Measurements from ENCODE around the gene RPS6KL1. TPM values are rescaled to one million over a fixed set of nuclear protein-coding genes. Genes with fewer than 3 reads are reported as not detected.

RPS6KL1 gene
- total RNA-seq, 1 experiment from 2014 or later: 4.2 TPM

GRCh38 chr14:74927225-74927624 is 4.2 kb upstream of the RPS6KL1 start:
- Histone ChIP-seq H3K36me3 (ENCODE audit: low read depth) (no peaks in the 10 kb centered on the region), H3K9me3 (ENCODE audit: insufficient read depth, low read depth) (no peaks in the 10 kb centered on the region), H3K27ac (no peak overlapping the region), H3K4me3 (no peak overlapping the region), H3K79me2 (ENCODE audit: low read depth) (no peaks in the 10 kb centered on the region), H3K9me2 (ENCODE audit: insufficient read depth) (no peaks in the 10 kb centered on the region), H3K4me2 (no peak overlapping the region), H3F3A (ENCODE audit: insufficient read depth, low read depth) (peaks cover 4% of the 10 kb centered on the region; the same call in 1 of the 2 replicates), H3K27me3 (ENCODE audit: insufficient read depth, low read depth) (0 out of 2 replicates have a peak, but pooled peaks cover 4% of the 10 kb centered on the region), H2AFZ (no peak overlapping the region), H3K4me1 (replicated peaks; ENCODE audit: insufficient read depth) (peaks cover 4% of the 10 kb centered on the region), H4K20me1 (ENCODE audit: insufficient read depth) (no peaks in the 10 kb centered on the region)
- CTCF ChIA-PET: no interaction called here
- no peak for TF ChIP-seq CTCF (conservative IDR thresholded peaks at IDR 0.05)
- no peak for TF ChIP-seq EZH2 (IDR thresholded peaks at IDR 0.05; ENCODE audit: low read depth)
- DNase-seq: no peak
- BruUV-seq (replicated peaks): no TSS peak
- intact Hi-C loops (cut with micrococcal nuclease; ENCODE audit: unreplicated experiment): no loop called here
- POLR2A ChIA-PET (ENCODE audit: unreplicated experiment): no interaction called here

- Histone ChIP-seq H3K4me1 (replicated peaks; ENCODE audit: insufficient read depth) (peaks cover 4% of the 10 kb centered on the region), H3K4me2 (no peak overlapping the region), H3K4me3 (no peak overlapping the region), H3K27ac (no peak overlapping the region), H3K9me2 (ENCODE audit: insufficient read depth) (no peaks in the 10 kb centered on the region), H2AFZ (no peak overlapping the region), H3K27me3 (ENCODE audit: insufficient read depth, low read depth) (0 out of 2 replicates have a peak, but pooled peaks cover 4% of the 10 kb centered on the region), H3K36me3 (ENCODE audit: low read depth) (no peaks in the 10 kb centered on the region), H3K79me2 (ENCODE audit: low read depth) (no peaks in the 10 kb centered on the region), H3F3A (ENCODE audit: insufficient read depth, low read depth) (peaks cover 6% of the 10 kb centered on the region; the same call in 1 of the 2 replicates), H4K20me1 (ENCODE audit: insufficient read depth) (no peaks in the 10 kb centered on the region), H3K9me3 (ENCODE audit: insufficient read depth, low read depth) (no peaks in the 10 kb centered on the region)
- no TSS peak for BruUV-seq (replicated peaks)
- intact Hi-C loops (cut with micrococcal nuclease; ENCODE audit: unreplicated experiment): no loop called here
- TF ChIP-seq CTCF (conservative IDR thresholded peaks at IDR 0.05): no peak
- TF ChIP-seq EZH2 (IDR thresholded peaks at IDR 0.05; ENCODE audit: low read depth): no peak
- ChIA-PET POLR2A (ENCODE audit: unreplicated experiment) (no interaction called here), CTCF (interaction anchor here (0.6 kb wide), 1 partner anchor 124 kb away, joined by 3 read pairs; no protein-coding TSS in a partner anchor)
- no peak for DNase-seq
These were observed 1.0 kb upstream of the RPS6KL1 start for GRCh38 chr14:74924061-74924460.

GRCh38 chr14:74921987-74922751 is 891 bp downstream of the RPS6KL1 start:
- peaks cover 4% of the 10 kb centered on the region for H3K4me1 ChIP-seq (replicated peaks; ENCODE audit: insufficient read depth)
- peak overlapping the region; percentile 94 for H2AFZ ChIP-seq
- BruUV-seq (replicated peaks): TSS peak; percentile 54
- no peaks in the 10 kb centered on the region for H3K9me3 ChIP-seq (ENCODE audit: insufficient read depth, low read depth)
- H3K27me3 ChIP-seq (ENCODE audit: insufficient read depth, low read depth): 0 out of 2 replicates have a peak, but pooled peaks cover 4% of the 10 kb centered on the region
- ChIA-PET POLR2A (ENCODE audit: unreplicated experiment) (interaction anchor here (0.7 kb wide), 1 partner anchor 70 kb away, joined by 3 read pairs; no protein-coding TSS in a partner anchor), CTCF (interaction anchor here (0.6 to 2.2 kb wide), 7 partner anchors 16 to 205 kb away, joined by 3 to 10 read pairs (median 4); partner anchors contain the start of genes NEK9 and ZC2HC1C)
- no peaks in the 10 kb centered on the region for H3K36me3 ChIP-seq (ENCODE audit: low read depth)
- intact Hi-C loops (cut with micrococcal nuclease; ENCODE audit: unreplicated experiment): no loop called here
- no peaks in the 10 kb centered on the region for H4K20me1 ChIP-seq (ENCODE audit: insufficient read depth)
- H3K27ac ChIP-seq: no peak overlapping the region
- no peak for DNase-seq
- peak overlapping the region; percentile 88 for H3K4me2 ChIP-seq
- H3K79me2 ChIP-seq (ENCODE audit: low read depth): no peaks in the 10 kb centered on the region
- no peak for TF ChIP-seq EZH2 (IDR thresholded peaks at IDR 0.05; ENCODE audit: low read depth)
- peaks cover 6% of the 10 kb centered on the region; the same call in 1 of the 2 replicates for H3F3A ChIP-seq (ENCODE audit: insufficient read depth, low read depth)
- no peaks in the 10 kb centered on the region for H3K9me2 ChIP-seq (ENCODE audit: insufficient read depth)
- peak overlapping the region; percentile 76; the same call in 1 of the 2 replicates for H3K4me3 ChIP-seq

Measured in PC-9 (cell line).